HepG2 (cell line): ENCODE results near the gene L3MBTL4. TPM values are rescaled to one million over a fixed set of nuclear protein-coding genes. Genes with fewer than 3 reads are reported as not detected.

ENCODE experiments used
- CAMTA2 ChIP-seq: sonication (generic); formaldehyde crosslinking; IDR thresholded peaks from 2 replicates; pipeline ENCODE4 v1.4.0; 2020; ENCODE audit warnings: mild to moderate bottlenecking, missing genetic modification reagents, borderline replicate concordance
- ETV6 ChIP-seq: sonication (generic); formaldehyde crosslinking; conservative IDR thresholded peaks from 2 replicates; pipeline ENCODE4 v1.4.0; 2020; ENCODE audit warnings: missing genetic modification reagents
- KDM4B ChIP-seq: sonication (generic); formaldehyde crosslinking; IDR thresholded peaks from 2 replicates; pipeline ENCODE4 v1.4.0; 2020; ENCODE audit warnings: missing genetic modification reagents
- MBNL3 ChIP-seq: fragments of 250-450 bp; sonication (Bioruptor Pico); conservative IDR thresholded peaks from 2 replicates; pipeline ENCODE4 v1.8.0; 2022; ENCODE audit warnings: mild to moderate bottlenecking, inconsistent platforms
- NR2F6 ChIP-seq, 2 experiments: IDR thresholded peaks; 2 replicates each; pipeline ENCODE4 v1.6.1; 2016; ENCODE audit warnings: antibody characterized with exemption in 1 of 2, mild to moderate bottlenecking in 1 of 2
- RBFOX2 ChIP-seq: fragments of 200-400 bp; formaldehyde crosslinking; IDR thresholded peaks from 2 replicates; pipeline ENCODE4 v1.6.1; 2017; ENCODE audit warnings: low read depth, mild to moderate bottlenecking, low read length
- SMARCC2 ChIP-seq: fragments of 450-650 bp; IDR thresholded peaks from 2 replicates; pipeline ENCODE4 v1.6.1; 2017; ENCODE audit warnings: antibody characterized with exemption, mild to moderate bottlenecking
- SP140L ChIP-seq: sonication (generic); formaldehyde crosslinking; IDR thresholded peaks from 2 replicates; pipeline ENCODE4 v1.4.0; 2020; ENCODE audit warnings: missing genetic modification reagents, borderline replicate concordance
- STAG1 ChIP-seq: sonication (generic); formaldehyde crosslinking; IDR thresholded peaks from 2 replicates; pipeline ENCODE4 v1.4.0; 2020; ENCODE audit warnings: missing genetic modification reagents
- ZFX ChIP-seq: sonication (generic); formaldehyde crosslinking; IDR thresholded peaks from 2 replicates; pipeline ENCODE4 v1.4.0; 2020; ENCODE audit warnings: mild to moderate bottlenecking, low read depth, missing genetic modification reagents, moderate library complexity
- ZNF501 ChIP-seq: sonication (generic); formaldehyde crosslinking; IDR thresholded peaks from 2 replicates; pipeline ENCODE4 v1.5.1; 2020; ENCODE audit warnings: mild to moderate bottlenecking, moderate library complexity, missing genetic modification reagents
- ZNF761 ChIP-seq: sonication (generic); formaldehyde crosslinking; conservative IDR thresholded peaks from 2 replicates; pipeline ENCODE4 v1.4.0; 2020; ENCODE audit warnings: mild to moderate bottlenecking, missing genetic modification reagents
- ZNF768 ChIP-seq: sonication (generic); formaldehyde crosslinking; IDR thresholded peaks from 2 replicates; pipeline ENCODE4 v1.4.0; 2020; ENCODE audit warnings: missing genetic modification reagents
- polyA plus RNA-seq, 8 experiments: library from polyadenylated mRNA; depleted of rRNA in 3 of 8; stranded (reverse) in 7 of 8; unstranded in 1 of 8; fragments of >200 nt; fragmentation: Illumina TruSeq in 4 of 8; extraction: Trizol in 4 of 8; gene quantifications; 2 replicates each; pipeline versions ENCODE4 v1.2.1 to v1.2.3, GENCODE V29; 2011 to 2016; ENCODE audit warnings: low read depth in 4 of 8, missing spikeins in 1 of 8, mixed read lengths in 1 of 8; ENCODE audit not compliant: insufficient read depth in 1 of 8
- total RNA-seq, 5 experiments: library from RNA; depleted of rRNA; stranded (reverse); fragments of >200 nt; fragmentation: Illumina TruSeq; extraction: Trizol; gene quantifications; 2 replicates each; pipeline ENCODE4 v1.2.3, GENCODE V29; 2016; ENCODE audit warnings: low read depth in 1 of 5
- TF ChIP-seq, protein P1 (sequence below): sonication (generic); formaldehyde crosslinking; IDR thresholded peaks from 2 replicates; pipeline ENCODE4 v1.8.1; 2022; ENCODE audit warnings: mild to moderate bottlenecking, missing genetic modification reagents
- TF ChIP-seq, protein P2 (sequence below): sonication (generic); formaldehyde crosslinking; IDR thresholded peaks from 2 replicates; pipeline ENCODE4 v1.4.0; 2020; ENCODE audit warnings: mild to moderate bottlenecking, missing genetic modification reagents
- TF ChIP-seq, protein P3 (sequence below), 2 experiments: sonication (generic) in 1 of 2; formaldehyde crosslinking in 1 of 2; IDR thresholded peaks; 2 replicates each; pipeline versions ENCODE4 v1.6.1 to v1.9.0; 2014 to 2022; ENCODE audit warnings: antibody characterized with exemption in 1 of 2, borderline replicate concordance in 1 of 2, inconsistent platforms in 1 of 2, low read depth in 1 of 2, missing genetic modification reagents in 1 of 2
- TF ChIP-seq, protein P4 (sequence below): sonication (generic); formaldehyde crosslinking; IDR thresholded peaks from 2 replicates; pipeline ENCODE4 v1.8.1; 2023; ENCODE audit warnings: mild to moderate bottlenecking, missing genetic modification reagents

The L3MBTL4 gene
- total and polyA plus RNA-seq, 2 of the 13 experiments (the other 11 are each of a cell fraction or from before 2014, with no cell fraction given), result 10.8 to 13.3 TPM

DNA sequence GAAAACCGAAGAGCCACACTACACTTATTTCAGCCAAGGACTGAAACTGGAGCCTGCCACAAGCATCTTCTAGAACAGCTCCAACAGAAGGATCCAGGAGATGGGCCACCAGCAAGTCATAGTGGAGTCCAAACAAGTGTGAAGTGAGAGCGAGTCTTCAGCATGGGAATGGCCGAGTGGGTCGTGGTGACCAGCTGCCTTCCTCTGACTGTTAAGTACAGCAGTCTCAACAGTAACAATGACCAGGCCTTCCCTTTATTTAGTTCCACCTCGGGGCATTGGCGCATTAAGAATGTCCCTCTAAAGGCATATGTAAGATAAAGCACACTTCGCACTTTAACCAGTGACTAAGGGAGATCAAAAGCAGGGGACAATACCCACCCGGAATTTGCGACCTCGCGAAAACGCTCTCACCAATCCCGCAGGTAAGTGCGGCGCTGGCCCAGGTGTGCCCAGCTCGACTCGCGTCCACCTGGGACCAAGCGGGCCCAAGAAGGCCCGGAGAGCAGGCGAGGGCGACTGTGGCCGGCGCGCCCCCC, 1.1 kb downstream of the L3MBTL4 start (continued):
- TF ChIP-seq, protein P1, sequence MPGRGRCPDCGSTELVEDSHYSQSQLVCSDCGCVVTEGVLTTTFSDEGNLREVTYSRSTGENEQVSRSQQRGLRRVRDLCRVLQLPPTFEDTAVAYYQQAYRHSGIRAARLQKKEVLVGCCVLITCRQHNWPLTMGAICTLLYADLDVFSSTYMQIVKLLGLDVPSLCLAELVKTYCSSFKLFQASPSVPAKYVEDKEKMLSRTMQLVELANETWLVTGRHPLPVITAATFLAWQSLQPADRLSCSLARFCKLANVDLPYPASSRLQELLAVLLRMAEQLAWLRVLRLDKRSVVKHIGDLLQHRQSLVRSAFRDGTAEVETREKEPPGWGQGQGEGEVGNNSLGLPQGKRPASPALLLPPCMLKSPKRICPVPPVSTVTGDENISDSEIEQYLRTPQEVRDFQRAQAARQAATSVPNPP (CRISPR knock-in tag), result 0 out of 2 replicates have a peak, but pooled peaks have one; percentile 40
- no peak for TF ChIP-seq SP140L
- TF ChIP-seq NR2F6 (IDR thresholded peaks at IDR 0.05), result no peak
- TF ChIP-seq NR2F6 (CRISPR knock-in tag; IDR thresholded peaks at IDR 0.05), result no peak
- TF ChIP-seq STAG1 (CRISPR knock-in tag), result no peak
- no peak for TF ChIP-seq ZNF761 (CRISPR knock-in tag)
- no peak for TF ChIP-seq ETV6 (CRISPR knock-in tag)
- no peak for TF ChIP-seq SMARCC2
- no peak for TF ChIP-seq RBFOX2
- TF ChIP-seq ZNF501 (CRISPR knock-in tag), result 0 out of 2 replicates have a peak, but pooled peaks have one; percentile 36
- TF ChIP-seq, protein P2, sequence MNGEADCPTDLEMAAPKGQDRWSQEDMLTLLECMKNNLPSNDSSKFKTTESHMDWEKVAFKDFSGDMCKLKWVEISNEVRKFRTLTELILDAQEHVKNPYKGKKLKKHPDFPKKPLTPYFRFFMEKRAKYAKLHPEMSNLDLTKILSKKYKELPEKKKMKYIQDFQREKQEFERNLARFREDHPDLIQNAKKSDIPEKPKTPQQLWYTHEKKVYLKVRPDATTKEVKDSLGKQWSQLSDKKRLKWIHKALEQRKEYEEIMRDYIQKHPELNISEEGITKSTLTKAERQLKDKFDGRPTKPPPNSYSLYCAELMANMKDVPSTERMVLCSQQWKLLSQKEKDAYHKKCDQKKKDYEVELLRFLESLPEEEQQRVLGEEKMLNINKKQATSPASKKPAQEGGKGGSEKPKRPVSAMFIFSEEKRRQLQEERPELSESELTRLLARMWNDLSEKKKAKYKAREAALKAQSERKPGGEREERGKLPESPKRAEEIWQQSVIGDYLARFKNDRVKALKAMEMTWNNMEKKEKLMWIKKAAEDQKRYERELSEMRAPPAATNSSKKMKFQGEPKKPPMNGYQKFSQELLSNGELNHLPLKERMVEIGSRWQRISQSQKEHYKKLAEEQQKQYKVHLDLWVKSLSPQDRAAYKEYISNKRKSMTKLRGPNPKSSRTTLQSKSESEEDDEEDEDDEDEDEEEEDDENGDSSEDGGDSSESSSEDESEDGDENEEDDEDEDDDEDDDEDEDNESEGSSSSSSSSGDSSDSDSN (CRISPR knock-in tag), result no peak; the same call in 1 of the 2 replicates
- no peak for TF ChIP-seq KDM4B (CRISPR knock-in tag)
- peak; percentile 37; the same call in 1 of the 2 replicates for TF ChIP-seq ZFX (CRISPR knock-in tag)
- TF ChIP-seq, protein P3, sequence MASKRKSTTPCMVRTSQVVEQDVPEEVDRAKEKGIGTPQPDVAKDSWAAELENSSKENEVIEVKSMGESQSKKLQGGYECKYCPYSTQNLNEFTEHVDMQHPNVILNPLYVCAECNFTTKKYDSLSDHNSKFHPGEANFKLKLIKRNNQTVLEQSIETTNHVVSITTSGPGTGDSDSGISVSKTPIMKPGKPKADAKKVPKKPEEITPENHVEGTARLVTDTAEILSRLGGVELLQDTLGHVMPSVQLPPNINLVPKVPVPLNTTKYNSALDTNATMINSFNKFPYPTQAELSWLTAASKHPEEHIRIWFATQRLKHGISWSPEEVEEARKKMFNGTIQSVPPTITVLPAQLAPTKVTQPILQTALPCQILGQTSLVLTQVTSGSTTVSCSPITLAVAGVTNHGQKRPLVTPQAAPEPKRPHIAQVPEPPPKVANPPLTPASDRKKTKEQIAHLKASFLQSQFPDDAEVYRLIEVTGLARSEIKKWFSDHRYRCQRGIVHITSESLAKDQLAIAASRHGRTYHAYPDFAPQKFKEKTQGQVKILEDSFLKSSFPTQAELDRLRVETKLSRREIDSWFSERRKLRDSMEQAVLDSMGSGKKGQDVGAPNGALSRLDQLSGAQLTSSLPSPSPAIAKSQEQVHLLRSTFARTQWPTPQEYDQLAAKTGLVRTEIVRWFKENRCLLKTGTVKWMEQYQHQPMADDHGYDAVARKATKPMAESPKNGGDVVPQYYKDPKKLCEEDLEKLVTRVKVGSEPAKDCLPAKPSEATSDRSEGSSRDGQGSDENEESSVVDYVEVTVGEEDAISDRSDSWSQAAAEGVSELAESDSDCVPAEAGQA (IDR thresholded peaks at IDR 0.05; ENCODE audit: low read depth), result no peak
- TF ChIP-seq, protein P3 (CRISPR knock-in tag; IDR thresholded peaks at IDR 0.05; ENCODE audit: borderline replicate concordance), result no peak
- no peak for TF ChIP-seq ZNF768 (CRISPR knock-in tag)
- TF ChIP-seq CAMTA2 (CRISPR knock-in tag), result no peak
- no peak for TF ChIP-seq MBNL3
- TF ChIP-seq, protein P4, sequence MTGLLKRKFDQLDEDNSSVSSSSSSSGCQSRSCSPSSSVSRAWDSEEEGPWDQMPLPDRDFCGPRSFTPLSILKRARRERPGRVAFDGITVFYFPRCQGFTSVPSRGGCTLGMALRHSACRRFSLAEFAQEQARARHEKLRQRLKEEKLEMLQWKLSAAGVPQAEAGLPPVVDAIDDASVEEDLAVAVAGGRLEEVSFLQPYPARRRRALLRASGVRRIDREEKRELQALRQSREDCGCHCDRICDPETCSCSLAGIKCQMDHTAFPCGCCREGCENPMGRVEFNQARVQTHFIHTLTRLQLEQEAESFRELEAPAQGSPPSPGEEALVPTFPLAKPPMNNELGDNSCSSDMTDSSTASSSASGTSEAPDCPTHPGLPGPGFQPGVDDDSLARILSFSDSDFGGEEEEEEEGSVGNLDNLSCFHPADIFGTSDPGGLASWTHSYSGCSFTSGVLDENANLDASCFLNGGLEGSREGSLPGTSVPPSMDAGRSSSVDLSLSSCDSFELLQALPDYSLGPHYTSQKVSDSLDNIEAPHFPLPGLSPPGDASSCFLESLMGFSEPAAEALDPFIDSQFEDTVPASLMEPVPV, result peak; percentile 88; the same call in 1 of the 2 replicates
